IMR-90 (cell line): ENCODE measurements around the gene CNKSR3. TPM values are rescaled to one million over a fixed set of nuclear protein-coding genes. Genes with fewer than 3 reads are reported as not detected.

Source experiments
- ATAC-seq: fragments of 200-7000 bp; cut with Tn5 transposase; 2 replicates; pipeline ENCODE4 v1.9.1; 2020; ENCODE audit warnings: low read depth, mild to moderate bottlenecking, moderate library complexity
- BruUV-seq: library from RNA; stranded (reverse); fragments of 400-500 nt; replicated peaks from 2 replicates; lab custom pipeline; 2021; lab: Mats Ljungman, UMichigan
- CTCF ChIA-PET: fragments of 300-600 bp; formaldehyde crosslinking; extraction: SDS; loops from one replicate; lab custom pipeline; 2021; ENCODE audit warnings: antibody characterized with exemption; lab: Yijun Ruan, JAX
- POLR2A ChIA-PET: fragments of 300-600 bp; sonication (Branson Sonifier 250); formaldehyde crosslinking; loops from one replicate; lab custom pipeline; 2022; ENCODE audit warnings: antibody characterized with exemption; ENCODE audit not compliant: unreplicated experiment; lab: Charles Lee
- DNase-seq: peaks from one replicate; pipeline ENCODE4 v3.0.0; 2013
- H2AFZ ChIP-seq: replicated peaks from 2 replicates; pipeline ENCODE3; 2013; ENCODE audit warnings: low read length, mild to moderate bottlenecking; ENCODE audit not compliant: poor library complexity
- H2AK5ac ChIP-seq: 2 replicates; pipeline ENCODE4 v1.6.1; 2013; ENCODE audit warnings: low read depth, low read length, inconsistent platforms
- H2AK9ac ChIP-seq: replicated peaks from 2 replicates; pipeline ENCODE3; 2013; ENCODE audit warnings: mild to moderate bottlenecking, low read depth, low read length, moderate library complexity; ENCODE audit not compliant: poor library complexity
- H2BK120ac ChIP-seq: 2 replicates; pipeline ENCODE4 v1.6.1; 2013; ENCODE audit warnings: low read depth, low read length, inconsistent platforms
- H2BK15ac ChIP-seq: 3 replicates; pipeline ENCODE4 v1.6.1; 2013; ENCODE audit warnings: low read depth, low read length, inconsistent platforms
- H2BK20ac ChIP-seq: 2 replicates; pipeline ENCODE4 v1.6.1; 2013; ENCODE audit warnings: low read depth, mild to moderate bottlenecking, inconsistent platforms, low read length, moderate library complexity
- H2BK5ac ChIP-seq: 2 replicates; pipeline ENCODE4 v1.6.1; 2013; ENCODE audit warnings: mild to moderate bottlenecking, low read depth, low read length, inconsistent platforms; ENCODE audit not compliant: poor library complexity, severe bottlenecking
- H3K14ac ChIP-seq: replicated peaks from 2 replicates; pipeline ENCODE4 v1.6.1; 2013; ENCODE audit warnings: low read depth, low read length, inconsistent platforms
- H3K18ac ChIP-seq: 2 replicates; pipeline ENCODE4 v1.6.1; 2013; ENCODE audit warnings: low read depth, low read length, control low read depth
- H3K23ac ChIP-seq: 2 replicates; pipeline ENCODE4 v1.6.1; 2013; ENCODE audit warnings: low read depth, low read length, inconsistent platforms
- H3K27ac ChIP-seq: 2 replicates; pipeline ENCODE4 v1.5.1; 2013; ENCODE audit warnings: mild to moderate bottlenecking, control low read depth, low read length; ENCODE audit not compliant: insufficient read depth
- H3K27me3 ChIP-seq: 2 replicates; pipeline ENCODE4 v1.6.1; 2013; ENCODE audit warnings: low read length; ENCODE audit not compliant: control insufficient read depth, insufficient read depth
- H3K36me3 ChIP-seq: 2 replicates; pipeline ENCODE4 v1.6.1; 2013; ENCODE audit warnings: low read length, mixed read lengths; ENCODE audit not compliant: control insufficient read depth, insufficient read depth
- H3K4ac ChIP-seq: 2 replicates; pipeline ENCODE4 v1.6.1; 2013; ENCODE audit warnings: low read depth, low read length, inconsistent platforms
- H3K4me1 ChIP-seq: 2 replicates; pipeline ENCODE4 v1.6.1; 2013; ENCODE audit warnings: low read length, mixed read lengths; ENCODE audit not compliant: control insufficient read depth, insufficient read depth
- H3K4me2 ChIP-seq: 2 replicates; pipeline ENCODE4 v1.6.1; 2013; ENCODE audit warnings: low read depth, mild to moderate bottlenecking, control low read depth, low read length, moderate library complexity
- H3K4me3 ChIP-seq: 2 replicates; pipeline ENCODE4 v1.5.1; 2013; ENCODE audit warnings: low read depth, mild to moderate bottlenecking, control low read depth, low read length, moderate library complexity; ENCODE audit not compliant: insufficient read depth
- H3K56ac ChIP-seq: 2 replicates; pipeline ENCODE4 v1.6.1; 2013; ENCODE audit warnings: low read length, inconsistent platforms; ENCODE audit not compliant: insufficient read depth; ENCODE audit errors: extremely low read depth
- H3K79me1 ChIP-seq, 2 experiments: 2 replicates each; pipeline ENCODE4 v1.6.1; 2013; ENCODE audit warnings: low read length in 2 of 2, inconsistent platforms in 1 of 2, low read depth in 1 of 2
- H3K9ac ChIP-seq: 2 replicates; pipeline ENCODE4 v1.6.1; 2013; ENCODE audit warnings: low read depth, low read length, control low read depth
- H3K9me1 ChIP-seq: 2 replicates; pipeline ENCODE4 v1.6.1; 2013; ENCODE audit warnings: low read length, inconsistent platforms; ENCODE audit not compliant: insufficient read depth
- H3K9me3 ChIP-seq: 2 replicates; pipeline ENCODE4 v1.6.1; 2013; ENCODE audit warnings: low read length; ENCODE audit not compliant: control insufficient read depth, insufficient read depth
- H4K20me1 ChIP-seq: 2 replicates; pipeline ENCODE4 v1.6.1; 2013; ENCODE audit warnings: low read length, inconsistent platforms; ENCODE audit not compliant: insufficient read depth
- H4K5ac ChIP-seq: 2 replicates; pipeline ENCODE4 v1.6.1; 2013; ENCODE audit warnings: mild to moderate bottlenecking, low read depth, low read length, control low read depth
- H4K8ac ChIP-seq, 2 experiments: 2 replicates each; pipeline ENCODE4 v1.6.1; 2013; ENCODE audit warnings: low read depth in 2 of 2, low read length in 2 of 2, control low read depth in 1 of 2, inconsistent platforms in 1 of 2
- H4K91ac ChIP-seq: 2 replicates; pipeline ENCODE4 v1.6.1; 2013; ENCODE audit warnings: low read depth, low read length, inconsistent platforms; ENCODE audit not compliant: insufficient read depth
- NFE2L2 ChIP-seq: fragments of 150-350 bp; IDR thresholded peaks from 2 replicates; pipeline ENCODE4 v1.6.1; 2016; ENCODE audit warnings: low read depth, mild to moderate bottlenecking, low read length
- WGBS, 2 experiments: methylation state at CpG; one replicate each; pipeline versions ENCODE4 v1.1.5 to v1.1.7; 2013; ENCODE audit warnings: missing lambda C conversion rate in 2 of 2; ENCODE audit not compliant: insufficient read length in 1 of 2; ENCODE audit errors: extremely low coverage in 2 of 2; 5-methylcytosine and 5-hydroxymethylcytosine counted together
- dilution Hi-C: fragments of 300-500 bp; cut with HindIII; formaldehyde crosslinking; loops from one replicate; pipeline ENCODE4 v1.14.3; 2018; ENCODE audit warnings: low sequenced_read_pairs; ENCODE audit not compliant: unreplicated experiment
- in situ Hi-C: fragments of 300-500 bp; cut with MboI; formaldehyde crosslinking; loops from 3 replicates; pipeline ENCODE4 v1.14.3; 2019; ENCODE audit warnings: low sequenced_read_pairs, inconsistent platforms, mixed read lengths
- intact Hi-C: fragments of 100-400 bp; cut with micrococcal nuclease; formaldehyde crosslinking; loops from 2 replicates; pipeline ENCODE4 v1.10.0; 2022
- polyA plus RNA-seq, 3 experiments: library from polyadenylated mRNA; depleted of rRNA; stranded (reverse); fragments of >200 nt; gene quantifications; 2 replicates each; pipeline ENCODE4 v1.2.3, GENCODE V29; 2012; ENCODE audit warnings: low replicate concordance in 1 of 3
- total RNA-seq: library from RNA; depleted of rRNA; stranded (reverse); fragments of >200 nt; gene quantifications from 2 replicates; pipeline ENCODE4 v1.2.3, GENCODE V29; 2012

Gene CNKSR3
- total and polyA plus RNA-seq, 2 of the 4 experiments (the other 2 are of a cell fraction) = 6.7 to 15.8 TPM

GRCh38 chr6:154382740-154383139 lies 127.7 kb downstream of the CNKSR3 start:
- ChIA-PET CTCF (interaction anchor here (0.8 kb wide), 1 partner anchor 27 kb away, joined by 7 read pairs; no protein-coding TSS in a partner anchor), POLR2A (no interaction called here)
- intact Hi-C loops = no loop called here
- peaks cover 4% of the 10 kb centered on the region; the same call in 1 of the 2 replicates for H4K20me1 ChIP-seq
- H2AK9ac ChIP-seq = no peak overlapping the region
- no peak overlapping the region for H2BK20ac ChIP-seq
- H2BK5ac ChIP-seq = no peak overlapping the region
- H2BK120ac ChIP-seq = no peak overlapping the region
- no peak overlapping the region for H2AFZ ChIP-seq
- no peak overlapping the region for H3K9ac ChIP-seq
- no peak for TF ChIP-seq NFE2L2
- no peak overlapping the region for H3K4ac ChIP-seq
- peaks cover 3% of the 10 kb centered on the region; the same call in 1 of the 2 replicates for H3K9me3 ChIP-seq
- no peak overlapping the region for H2AK5ac ChIP-seq
- no peak overlapping the region for H4K8ac ChIP-seq
- H2BK15ac ChIP-seq = no peak overlapping the region
- dilution Hi-C loops = no loop called here
- no peak for DNase-seq
- H3K27ac ChIP-seq = no peak overlapping the region
- H3K4me1 ChIP-seq = peaks cover 8% of the 10 kb centered on the region
- H3K56ac ChIP-seq = no peak overlapping the region
- 81% methylated on average over 6 of the region's 8 CpGs; no CpG with 5 or more reads in 1 of the 2 experiments for WGBS, 2 experiments
- H3K4me2 ChIP-seq = no peak overlapping the region
- H3K14ac ChIP-seq = no peak overlapping the region
- no peaks in the 10 kb centered on the region for H3K27me3 ChIP-seq
- no TSS peak for BruUV-seq
- peaks cover 6% of the 10 kb centered on the region; the same call in 1 of the 2 replicates for H3K9me1 ChIP-seq
- H4K5ac ChIP-seq = no peak overlapping the region
- no peaks in the 10 kb centered on the region for H3K36me3 ChIP-seq
- in situ Hi-C loops = no loop called here
- no peak for ATAC-seq
- H3K23ac ChIP-seq = no peak overlapping the region
- H3K18ac ChIP-seq = no peak overlapping the region
- no peak overlapping the region for H4K91ac ChIP-seq
- no peaks in the 10 kb centered on the region for H3K79me1 ChIP-seq
- no peak overlapping the region for H3K4me3 ChIP-seq
